Thoracic aorta (tissue), 2 donors: ENCODE results near the gene ASIC2. TPM values are rescaled to one million over a fixed set of nuclear protein-coding genes. Genes with fewer than 3 reads are reported as not detected.

ENCODE experiments used
- ATAC-seq: fragments of 150-250 bp; one replicate; pipeline ENCODE4 v1.8.0; 2017; ENCODE audit warnings: low read depth; ENCODE audit not compliant: insufficient number of reproducible peaks, low FRiP score
- DNase-seq: peaks from one replicate; pipeline ENCODE4 v3.0.0-alpha.2; 2020; ENCODE audit warnings: low spot score
- H3K27ac ChIP-seq, 2 donors: fragments of 200-600 bp; sonication (generic); 1 replicate in 1 of 2; 2 replicates in 1 of 2; pipeline ENCODE4 v1.5.1; 2016; ENCODE audit warnings: mild to moderate bottlenecking in 2 of 2, moderate library complexity in 2 of 2
- H3K27me3 ChIP-seq: fragments of 200-600 bp; sonication (generic); replicated peaks from 2 replicates; pipeline ENCODE4 v1.6.0; 2016; ENCODE audit warnings: mild to moderate bottlenecking; ENCODE audit not compliant: insufficient read depth
- H3K36me3 ChIP-seq: fragments of 200-600 bp; sonication (generic); one replicate; pipeline ENCODE4 v1.5.1; 2016
- H3K4me1 ChIP-seq, 2 donors: fragments of 200-600 bp; sonication (generic); 1 replicate in 1 of 2; 2 replicates in 1 of 2; pipeline versions ENCODE4 v1.5.1 to v1.6.0; 2016; ENCODE audit warnings: low read depth in 2 of 2, mild to moderate bottlenecking in 1 of 2; ENCODE audit not compliant: control insufficient read depth in 1 of 2
- H3K4me3 ChIP-seq: fragments of 200-600 bp; sonication (generic); 2 replicates; pipeline ENCODE4 v1.5.1; 2016; ENCODE audit warnings: mild to moderate bottlenecking
- H3K9me3 ChIP-seq: fragments of 200-600 bp; sonication (generic); 2 replicates; pipeline ENCODE4 v1.5.1; 2016
- total RNA-seq, 2 donors: library from RNA; depleted of rRNA; stranded (reverse); fragments of >200 nt; gene quantifications; one replicate each; pipeline versions ENCODE4 v1.1.0 to v1.2.3, GENCODE V29; 2016
- TF ChIP-seq, protein P1 (sequence below): fragments of 200-600 bp; sonication (generic); IDR thresholded peaks from one replicate; pipeline ENCODE4 v1.5.1; 2019; ENCODE audit warnings: antibody characterized with exemption

Gene ASIC2
- total RNA-seq, 2 donors from 2014 or later = 0.54 to 1.1 TPM

DNA sequence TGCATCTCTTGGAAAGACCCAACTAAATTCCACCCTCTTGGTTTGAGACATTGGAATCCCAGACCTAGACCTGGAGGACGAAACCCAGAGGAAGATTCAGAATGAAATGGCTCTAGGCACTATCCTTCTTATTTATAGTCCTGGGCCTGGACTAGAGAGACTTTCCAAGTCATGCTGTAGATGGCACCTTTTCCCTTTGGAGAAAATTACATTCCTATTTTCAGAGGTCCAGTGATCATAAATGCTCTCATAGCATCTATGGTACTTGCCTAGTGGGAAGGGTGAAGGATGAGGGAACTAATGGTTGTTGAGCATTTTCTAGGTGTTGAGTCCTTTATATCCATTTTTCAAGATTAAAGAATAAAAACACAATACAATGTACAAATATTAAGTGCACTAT, 264.3 kb downstream of the ASIC2 start:
- H3K36me3 ChIP-seq = no peaks in the 10 kb centered on the region
- H3K27ac ChIP-seq = no peak overlapping the region
- no peaks in the 10 kb centered on the region for H3K4me1 ChIP-seq
- ATAC-seq (no peak), DNase-seq (no peak)
- no peaks in the 10 kb centered on the region for H3K9me3 ChIP-seq
- TF ChIP-seq, protein P1, sequence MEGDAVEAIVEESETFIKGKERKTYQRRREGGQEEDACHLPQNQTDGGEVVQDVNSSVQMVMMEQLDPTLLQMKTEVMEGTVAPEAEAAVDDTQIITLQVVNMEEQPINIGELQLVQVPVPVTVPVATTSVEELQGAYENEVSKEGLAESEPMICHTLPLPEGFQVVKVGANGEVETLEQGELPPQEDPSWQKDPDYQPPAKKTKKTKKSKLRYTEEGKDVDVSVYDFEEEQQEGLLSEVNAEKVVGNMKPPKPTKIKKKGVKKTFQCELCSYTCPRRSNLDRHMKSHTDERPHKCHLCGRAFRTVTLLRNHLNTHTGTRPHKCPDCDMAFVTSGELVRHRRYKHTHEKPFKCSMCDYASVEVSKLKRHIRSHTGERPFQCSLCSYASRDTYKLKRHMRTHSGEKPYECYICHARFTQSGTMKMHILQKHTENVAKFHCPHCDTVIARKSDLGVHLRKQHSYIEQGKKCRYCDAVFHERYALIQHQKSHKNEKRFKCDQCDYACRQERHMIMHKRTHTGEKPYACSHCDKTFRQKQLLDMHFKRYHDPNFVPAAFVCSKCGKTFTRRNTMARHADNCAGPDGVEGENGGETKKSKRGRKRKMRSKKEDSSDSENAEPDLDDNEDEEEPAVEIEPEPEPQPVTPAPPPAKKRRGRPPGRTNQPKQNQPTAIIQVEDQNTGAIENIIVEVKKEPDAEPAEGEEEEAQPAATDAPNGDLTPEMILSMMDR = no peak
- H3K4me3 ChIP-seq = no peak overlapping the region
- no peaks in the 10 kb centered on the region for H3K27me3 ChIP-seq

DNA sequence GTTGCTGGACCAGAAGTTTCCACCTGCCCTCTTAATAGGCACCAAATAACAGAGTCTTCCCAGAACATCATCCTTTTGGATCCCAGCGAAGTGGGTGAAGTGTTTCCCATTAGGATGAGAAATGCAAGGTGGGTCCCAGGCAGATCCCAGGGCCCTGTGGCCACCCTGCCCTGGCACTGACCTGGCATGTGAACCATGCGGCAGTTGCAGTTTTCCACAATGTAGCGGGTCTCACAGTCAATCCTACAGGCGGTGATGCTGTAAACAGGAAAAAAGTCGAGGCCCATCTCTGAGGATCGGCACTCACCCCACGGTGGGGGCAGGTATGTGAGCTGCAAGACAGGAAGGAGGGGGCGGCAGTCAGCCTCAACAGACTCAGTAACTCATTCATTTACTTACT, 265.0 kb downstream of the ASIC2 start:
- DNase-seq = no peak
- TF ChIP-seq, protein P1 = no peak

DNA sequence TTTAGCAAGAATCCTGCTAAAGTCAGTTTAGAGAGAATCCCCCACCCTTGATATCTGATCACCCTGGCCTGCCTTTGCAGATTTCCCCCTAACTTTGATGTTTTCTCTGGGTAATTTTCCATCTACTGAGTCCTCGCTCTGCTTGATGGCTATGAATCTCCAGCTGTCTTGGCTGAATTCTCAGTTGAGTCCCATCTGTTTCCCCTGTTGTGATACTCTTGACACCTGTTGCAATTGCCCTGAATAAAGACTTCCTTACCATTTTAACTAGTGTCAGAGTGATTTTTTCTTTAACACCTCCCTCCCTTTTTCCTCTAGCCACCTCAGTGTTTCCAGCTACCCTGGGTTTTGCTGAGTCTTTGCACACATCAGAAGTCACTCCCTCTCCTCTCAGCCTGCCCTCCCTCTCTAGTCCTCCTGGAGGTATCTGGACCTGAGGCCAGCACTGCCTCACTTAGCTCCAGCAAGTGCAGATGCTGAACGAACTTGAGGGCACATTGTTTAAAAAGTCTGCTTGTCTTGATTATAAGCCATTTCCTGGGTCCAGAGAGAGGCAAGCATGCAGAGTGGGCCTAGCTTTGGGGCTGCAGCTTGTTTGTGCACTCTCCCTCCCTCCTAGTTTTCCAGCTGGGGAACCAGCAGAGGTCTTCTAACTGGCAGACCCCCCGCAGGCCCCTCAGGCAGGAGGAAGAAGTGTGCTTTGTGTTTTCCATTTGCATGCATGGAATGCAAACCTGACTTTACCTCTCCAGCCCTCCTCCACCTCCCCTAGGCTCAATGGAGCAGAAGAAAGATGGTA, 268.2 kb downstream of the ASIC2 start:
- H3K27ac ChIP-seq = no peak overlapping the region
- no peaks in the 10 kb centered on the region for H3K36me3 ChIP-seq
- no peaks in the 10 kb centered on the region for H3K4me1 ChIP-seq
- H3K27me3 ChIP-seq = no peaks in the 10 kb centered on the region
- no peak overlapping the region for H3K4me3 ChIP-seq
- TF ChIP-seq, protein P1 = no peak
- DNase-seq (no peak), ATAC-seq (no peak)
- H3K9me3 ChIP-seq = no peaks in the 10 kb centered on the region

More for the DNA sequence above, 265.0 kb downstream of the ASIC2 start:
- ATAC-seq = no peak
- Histone ChIP-seq H3K27me3 (no peaks in the 10 kb centered on the region), H3K4me3 (no peak overlapping the region), H3K36me3 (no peaks in the 10 kb centered on the region), H3K4me1 (no peaks in the 10 kb centered on the region), H3K9me3 (no peaks in the 10 kb centered on the region), H3K27ac (no peak overlapping the region)

DNA sequence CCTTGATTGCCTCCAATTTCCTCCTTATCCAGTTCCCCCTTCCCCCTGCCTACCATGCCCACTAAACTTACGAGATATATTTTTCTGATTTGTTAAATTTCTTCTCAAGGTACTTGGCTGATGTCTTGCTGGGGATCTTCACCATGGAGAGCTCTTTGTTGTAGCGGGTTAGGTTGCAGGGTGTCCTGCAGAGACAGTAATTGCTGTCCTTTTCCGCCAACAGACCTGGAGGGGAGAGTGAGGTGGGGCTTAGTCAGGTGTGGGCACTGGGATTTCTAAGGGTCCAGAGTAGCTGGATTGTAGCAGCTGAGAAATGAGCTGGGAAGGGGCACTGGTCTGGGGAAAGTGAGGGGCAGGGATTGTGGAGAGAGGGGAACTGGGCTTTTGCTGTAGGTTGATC, 269.3 kb downstream of the ASIC2 start:
- DNase-seq = no peak
- Histone ChIP-seq H3K9me3 (no peaks in the 10 kb centered on the region), H3K4me1 (no peaks in the 10 kb centered on the region), H3K27me3 (no peaks in the 10 kb centered on the region), H3K27ac (no peak overlapping the region), H3K4me3 (no peak overlapping the region), H3K36me3 (no peaks in the 10 kb centered on the region)
- ATAC-seq = no peak
- TF ChIP-seq, protein P1 = no peak

DNA sequence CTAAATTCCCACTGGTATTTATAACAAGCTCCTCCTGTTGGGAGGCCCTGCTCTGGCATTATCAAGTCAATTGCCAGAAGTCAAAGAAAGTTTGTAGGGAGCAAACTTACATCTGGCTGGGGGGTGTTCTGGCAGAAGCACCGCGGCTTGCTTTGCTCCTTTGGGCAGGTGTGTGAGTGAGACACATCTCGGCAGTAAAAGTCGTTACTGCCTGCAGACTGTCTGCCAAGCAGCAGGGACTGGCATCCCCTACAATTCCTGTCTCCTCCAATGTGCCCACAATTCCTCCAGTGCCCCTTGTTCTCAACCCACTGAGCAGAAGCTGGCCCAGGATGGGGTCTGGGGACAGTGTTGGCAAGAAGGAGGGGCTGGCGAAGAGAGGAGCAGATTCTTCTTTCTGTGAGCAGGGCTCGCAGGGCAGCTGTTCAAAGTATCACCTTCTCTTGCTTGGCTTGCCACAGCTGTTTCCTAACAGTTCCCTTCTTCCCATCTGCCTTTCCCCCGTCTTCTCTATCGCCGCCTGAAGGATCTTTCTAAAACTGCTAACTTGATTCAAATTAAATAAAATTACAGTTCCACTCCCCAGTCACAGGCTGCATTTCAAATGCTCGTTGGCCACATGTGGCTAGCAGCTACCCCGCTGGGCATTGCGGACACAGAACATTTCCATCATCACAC, 271.2 kb downstream of the ASIC2 start:
- Histone ChIP-seq H3K27ac (no peak overlapping the region), H3K36me3 (no peaks in the 10 kb centered on the region), H3K4me3 (no peak overlapping the region), H3K27me3 (no peaks in the 10 kb centered on the region), H3K9me3 (no peaks in the 10 kb centered on the region), H3K4me1 (no peaks in the 10 kb centered on the region)
- TF ChIP-seq, protein P1 = no peak
- no peak for ATAC-seq
- no peak for DNase-seq
